Fibroblast of peridontal ligament (primary cell): ENCODE measurements around the gene GFPT1.
"Not testable (repeated sequence)": the region's sequence is repeated elsewhere in the genome, so short reads cannot be mapped to it uniquely, and the experiment has no call there.

Source experiments
- DNase-seq: peaks from one replicate; pipeline ENCODE4 v3.0.0-alpha.2; 2010; ENCODE audit errors: extremely low read depth

The GFPT1 gene

GRCh38 chr2:69386789-69387734, at the start of gene GFPT1:
Gene GFPT1 (minus strand): TSS chr2:69387227. CDS start chr2:69387071, 156 bp downstream.
- peak; percentile 87 for DNase-seq

GRCh38 chr2:69436596-69436937, 49.5 kb upstream of the GFPT1 start:
- DNase-seq: peak; percentile 27

GRCh38 chr2:69434753-69435152, 47.7 kb upstream of the GFPT1 start:
- no peak for DNase-seq

DNA sequence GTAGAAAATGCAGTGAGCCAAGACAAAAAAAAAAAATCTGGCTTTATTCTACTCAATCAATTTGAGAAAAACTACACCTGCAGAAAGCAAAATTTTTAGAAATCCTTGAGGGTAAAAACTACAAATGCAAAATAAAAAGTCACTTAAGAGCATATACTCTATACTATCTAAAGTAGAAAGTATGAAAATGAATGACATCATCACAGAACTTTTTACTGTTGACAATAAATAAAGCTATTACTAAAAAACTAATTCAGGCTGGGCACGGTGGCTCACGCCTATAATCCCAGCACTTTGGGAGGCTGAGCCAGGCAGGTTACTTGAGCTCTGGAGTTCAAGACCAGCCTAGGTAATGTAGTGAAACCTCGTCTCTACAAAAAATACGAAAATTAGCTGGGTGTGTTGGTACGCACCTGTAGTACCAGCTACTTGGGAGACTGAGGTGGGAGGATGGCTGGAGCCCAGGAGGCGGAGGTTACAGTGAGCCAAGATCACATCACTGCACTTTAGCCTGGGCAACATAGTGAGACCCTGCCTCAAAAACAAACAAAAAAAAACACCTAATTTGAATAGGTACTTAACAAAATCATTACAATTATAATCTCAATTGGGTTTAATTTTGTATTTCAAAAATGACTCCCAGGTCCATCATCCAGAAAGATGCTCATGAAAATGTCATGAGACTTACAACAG, 42.6 kb upstream of the GFPT1 start:
- DNase-seq: no peak

DNA sequence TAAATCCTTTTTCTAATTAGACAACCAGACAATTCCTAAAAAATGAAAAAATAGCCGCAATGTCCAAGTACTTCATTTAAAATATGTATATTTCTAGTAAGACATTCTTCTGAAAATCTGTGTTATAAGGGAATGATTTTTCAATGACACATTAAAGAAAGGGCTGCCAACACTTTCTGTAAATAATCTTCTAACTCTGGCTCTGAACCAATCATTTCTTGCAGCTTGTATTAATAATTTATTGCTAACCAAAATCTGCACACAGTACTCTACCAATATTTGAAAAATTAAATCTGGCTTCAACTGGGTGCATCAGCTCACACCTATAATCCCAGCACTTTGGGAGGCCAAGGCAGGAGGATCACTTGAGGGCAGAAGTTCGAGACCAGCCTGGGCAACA, 42.0 kb upstream of the GFPT1 start:
- no peak for DNase-seq

DNA sequence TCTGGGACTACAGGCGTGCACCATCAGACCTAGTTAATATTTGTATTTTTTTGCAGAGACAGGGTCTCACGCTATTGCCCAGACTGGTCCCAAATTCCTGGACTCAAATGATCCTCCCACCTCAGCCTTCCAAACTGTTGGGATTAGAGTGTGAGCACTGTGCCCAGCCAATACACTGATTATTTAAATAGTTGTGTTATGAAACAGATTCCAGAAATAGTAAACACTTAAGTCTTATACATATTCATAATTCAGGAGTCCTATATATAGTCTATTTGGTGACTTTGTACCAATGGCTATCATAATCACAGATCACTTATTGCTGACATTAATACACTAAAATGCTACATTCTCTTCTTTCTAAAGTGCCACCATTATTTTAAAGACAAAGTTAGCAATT, 37.4 kb upstream of the GFPT1 start:
- no peak for DNase-seq

DNA sequence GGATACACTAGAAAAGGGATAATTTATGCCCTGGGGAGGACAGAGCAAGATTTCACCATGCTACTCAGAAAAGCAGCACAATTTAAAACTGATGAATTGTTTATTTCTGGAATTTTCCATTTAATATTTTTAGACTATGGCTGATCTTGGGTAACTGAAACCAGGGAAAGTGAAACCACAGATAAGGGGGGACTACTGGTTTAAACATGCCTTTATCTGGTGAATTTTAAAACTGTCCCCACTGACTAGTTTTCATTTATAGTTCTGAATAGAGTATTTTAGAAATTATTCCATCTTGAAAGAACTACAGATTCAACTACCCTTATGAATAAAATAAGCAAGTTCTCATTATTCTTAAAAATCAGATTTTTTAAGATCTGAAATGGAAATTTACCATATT, 35.2 kb upstream of the GFPT1 start:
- DNase-seq: no peak

- not testable (repeated sequence) for DNase-seq
Observed at GRCh38 chr2:69419111-69419510, 32.1 kb upstream of the GFPT1 start.

DNA sequence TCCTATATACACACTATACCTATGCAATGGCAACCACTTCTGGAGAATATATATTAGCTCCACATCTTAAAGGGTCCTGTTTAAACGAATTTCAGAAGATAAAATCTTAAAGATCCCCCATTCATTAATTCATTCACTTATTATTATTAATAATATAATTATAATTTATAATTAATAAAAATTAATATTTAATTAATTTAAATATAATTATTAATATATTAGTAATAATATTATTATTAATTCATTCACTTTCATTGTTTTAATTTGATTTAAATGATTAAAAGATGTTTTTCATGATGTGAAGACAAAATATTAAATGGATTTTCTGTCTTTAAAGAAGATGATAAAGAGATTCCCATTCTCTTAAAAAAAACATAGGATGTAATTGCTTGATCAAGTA, 29.1 kb upstream of the GFPT1 start:
- DNase-seq: no peak

GRCh38 chr2:69411120-69411519, 24.1 kb upstream of the GFPT1 start:
- DNase-seq: no peak

DNA sequence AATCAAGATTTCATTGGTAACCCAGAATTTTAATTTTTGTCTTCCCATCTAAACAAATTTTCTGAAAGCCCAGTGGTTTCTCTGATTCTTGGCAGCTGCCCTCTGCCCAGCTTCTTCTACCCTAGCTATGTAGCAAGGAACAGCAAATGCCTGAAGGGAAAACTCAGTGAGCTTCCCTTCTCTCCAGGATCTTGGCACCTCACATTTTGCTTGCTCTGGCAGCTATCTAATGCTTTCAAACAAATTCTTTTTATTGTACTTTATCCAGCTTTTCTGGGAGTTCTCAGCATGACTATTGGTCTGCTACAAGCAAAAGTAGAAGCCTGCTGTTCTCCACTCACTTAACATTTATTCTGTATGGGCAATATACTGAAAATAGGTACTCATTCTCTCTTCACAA, 18.3 kb upstream of the GFPT1 start:
- no peak for DNase-seq

DNA sequence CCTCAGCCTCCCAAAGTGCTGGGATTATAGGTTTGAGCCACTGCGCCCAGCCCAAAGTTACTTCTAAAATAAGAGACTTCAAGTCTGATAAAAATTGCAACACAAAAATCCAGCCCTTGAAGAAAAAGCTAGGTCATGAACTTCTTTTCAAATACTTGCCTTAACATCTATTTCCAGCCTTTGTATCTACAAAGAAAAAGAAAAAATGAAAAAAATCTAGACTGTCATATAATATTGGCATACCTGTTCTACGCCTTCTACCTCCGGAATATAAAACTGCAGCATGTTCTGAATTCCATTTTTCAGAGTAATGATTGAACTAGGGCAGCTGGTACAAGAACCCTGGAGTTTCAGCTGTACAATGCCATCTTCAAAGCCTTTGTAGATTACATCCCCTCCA, 13.1 kb upstream of the GFPT1 start:
- no peak for DNase-seq

DNA sequence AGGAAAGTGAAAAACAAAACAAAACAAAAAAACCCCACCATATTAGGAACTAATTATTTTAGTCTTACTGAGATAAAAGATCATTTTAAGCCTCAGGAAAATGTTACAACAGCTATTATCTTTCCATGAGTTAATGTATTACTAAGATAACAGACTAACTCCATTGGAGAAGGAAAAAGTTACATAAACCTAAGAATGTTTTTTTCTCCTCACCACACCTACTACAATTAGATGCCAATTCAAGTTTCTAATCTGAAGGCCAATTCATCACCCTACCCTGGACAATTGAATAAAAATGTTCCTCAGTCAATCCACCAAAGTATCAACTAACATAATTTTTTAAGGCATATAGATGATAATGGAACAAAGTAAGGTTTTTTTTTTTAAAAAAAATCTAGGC, 10.2 kb upstream of the GFPT1 start:
- no peak for DNase-seq

GRCh38 chr2:69395866-69396265, 8.8 kb upstream of the GFPT1 start:
- DNase-seq: no peak

DNA sequence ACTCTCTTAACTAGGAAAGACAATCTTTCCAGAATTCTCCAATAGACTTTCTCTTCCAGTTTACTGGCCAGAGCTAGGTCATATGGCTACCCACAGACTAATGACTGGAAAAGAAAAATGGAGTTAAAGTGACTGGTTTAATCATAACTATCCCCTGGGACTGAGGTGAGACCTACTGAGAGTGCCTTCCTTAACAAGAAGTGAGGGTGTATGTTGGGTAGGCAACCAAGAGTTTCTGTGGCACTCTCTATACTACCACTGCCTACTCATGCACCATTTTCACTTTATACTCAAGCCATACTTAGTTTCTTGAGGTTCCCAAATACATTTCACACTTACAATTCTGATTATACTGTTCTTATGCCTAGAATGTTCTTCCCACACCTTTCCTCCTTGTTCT, 6.9 kb upstream of the GFPT1 start:
- no peak for DNase-seq

- DNase-seq: no peak
Observed at GRCh38 chr2:69390471-69390870, 3.4 kb upstream of the GFPT1 start.

GRCh38 chr2:69390001-69390400, 3.0 kb upstream of the GFPT1 start:
- peak; percentile 38 for DNase-seq

DNA sequence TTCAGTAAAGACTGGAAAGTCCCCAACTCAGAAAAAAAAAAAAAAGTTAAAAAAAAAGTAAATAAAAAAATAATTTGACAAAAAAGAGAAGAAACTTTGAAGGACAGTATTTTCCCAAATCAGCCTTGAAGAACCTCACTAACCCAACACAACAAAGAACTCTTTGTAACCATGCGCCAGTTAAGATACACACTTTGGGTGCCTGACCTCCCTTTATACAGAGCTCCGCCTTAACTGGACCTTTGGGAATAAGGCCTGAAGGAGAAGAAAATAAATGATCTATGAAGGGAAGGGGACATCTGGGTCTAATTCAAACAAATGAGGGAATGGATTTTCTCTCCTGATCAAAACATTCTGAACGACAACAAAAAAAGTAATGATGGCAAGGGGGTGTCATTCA, 2.2 kb upstream of the GFPT1 start:
- DNase-seq: no peak

DNA sequence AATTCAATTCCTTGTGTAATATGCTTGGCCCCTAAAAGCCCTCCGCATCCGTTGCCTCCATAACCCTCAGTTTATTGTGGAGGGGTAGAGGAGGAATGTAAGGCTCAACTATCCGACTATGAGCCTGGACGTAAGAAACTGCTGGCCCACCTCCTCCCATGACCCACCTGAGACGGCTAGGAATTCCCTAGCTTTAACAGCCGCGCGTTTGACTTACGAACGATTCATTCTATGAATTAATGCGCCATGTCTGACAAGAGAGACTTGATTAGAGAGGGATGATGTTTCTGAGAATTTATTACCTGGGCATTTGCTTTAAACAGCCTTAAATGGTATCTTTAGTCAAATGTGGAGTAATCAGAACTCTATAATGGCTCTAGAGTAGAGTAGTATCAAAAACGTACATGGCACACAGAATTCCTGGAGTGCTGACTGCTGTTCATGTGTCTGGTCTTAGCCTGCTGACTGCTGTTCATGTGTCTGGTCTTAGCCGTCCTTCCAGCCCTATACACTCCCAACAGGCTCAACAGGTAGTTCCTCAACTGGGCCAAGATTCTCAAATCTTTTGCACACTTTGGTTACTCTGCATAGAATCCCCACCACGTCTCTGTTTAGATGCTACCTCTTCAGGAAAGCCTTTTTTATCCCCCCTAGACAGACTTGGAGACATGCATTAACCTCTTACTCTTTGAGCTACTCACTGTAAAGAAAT, 899 bp upstream of the GFPT1 start:
- DNase-seq: no peak

DNA sequence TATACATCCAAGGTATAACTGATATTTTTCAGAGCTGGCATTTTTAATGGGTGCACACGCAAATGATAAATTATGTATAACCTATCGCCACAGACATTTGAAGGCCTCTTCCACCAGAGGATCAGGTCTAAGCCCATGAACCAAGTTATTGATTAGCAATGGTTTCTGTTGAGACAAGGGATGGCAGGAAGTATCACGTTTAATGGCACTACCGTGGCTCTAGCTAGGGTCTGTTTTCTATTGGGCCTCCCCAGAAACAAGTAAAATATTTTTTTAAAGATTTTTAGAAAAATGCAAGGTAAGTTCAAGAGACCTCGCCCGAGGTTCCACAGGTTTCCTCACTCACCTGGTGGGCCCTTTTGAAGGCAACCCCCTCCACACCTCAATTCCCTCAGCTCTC, 667 bp downstream of the GFPT1 start:
- DNase-seq: peak; percentile 12

DNA sequence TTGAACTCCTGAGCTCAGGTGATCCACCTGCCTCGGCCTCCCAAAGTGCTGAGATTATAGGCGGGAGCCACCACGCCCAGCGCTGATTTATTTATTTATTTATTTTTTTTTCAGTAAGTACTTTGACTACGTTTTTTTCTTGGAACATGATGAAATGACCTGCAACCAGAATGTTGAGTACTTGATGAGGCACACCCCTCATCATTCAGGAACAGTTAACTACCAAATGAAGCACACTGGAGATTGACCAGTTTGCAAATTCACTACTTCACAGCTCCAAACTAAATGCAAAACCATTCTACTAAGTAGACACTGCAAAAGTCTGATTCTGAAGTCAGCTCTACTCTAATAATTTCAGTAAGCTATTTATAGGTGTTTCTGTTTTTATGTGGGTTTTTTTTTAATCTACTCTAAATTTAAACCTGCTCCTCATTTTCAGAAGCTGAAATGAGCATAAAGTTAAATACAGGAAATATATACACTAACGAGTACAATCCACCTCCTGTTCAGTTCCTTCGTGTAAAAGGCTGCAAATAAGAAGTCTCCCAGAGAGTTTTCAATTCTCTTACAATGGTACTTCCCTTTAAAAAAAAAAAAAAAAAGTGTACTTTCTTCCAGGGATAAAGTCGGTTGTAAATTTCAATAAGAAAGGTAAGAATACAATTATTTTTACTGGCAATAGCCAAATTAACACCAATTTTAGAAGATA, 1.4 kb downstream of the GFPT1 start:
- DNase-seq: peak; percentile 71

DNA sequence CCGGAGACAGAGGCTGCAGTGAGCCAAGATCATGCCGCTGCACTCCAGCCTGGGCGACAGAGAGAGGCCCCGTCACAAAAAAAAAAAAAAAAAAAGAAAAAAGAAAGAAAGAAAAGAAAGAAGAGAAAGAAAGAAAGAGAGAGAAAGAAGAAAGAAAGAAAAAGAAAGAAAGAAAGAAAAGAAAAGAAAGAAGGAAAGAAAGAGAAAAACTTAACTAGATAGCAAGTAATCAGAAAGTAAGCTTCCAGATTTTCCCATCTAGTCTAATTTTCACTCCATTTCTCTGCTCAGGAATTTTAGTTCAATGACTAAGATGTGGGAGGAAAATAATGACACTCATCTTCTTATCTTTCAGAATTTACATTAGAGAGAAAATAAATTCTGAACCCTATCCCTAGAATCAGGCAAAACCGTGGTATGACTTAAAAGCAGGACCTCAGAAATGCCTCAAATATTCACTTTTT, 2.4 kb downstream of the GFPT1 start:
- peak; percentile 10 for DNase-seq
